ENCODE measurements around the gene TMIGD2. TPM values are rescaled to one million over a fixed set of nuclear protein-coding genes. Genes with fewer than 3 reads are reported as not detected.
"Not testable (repeated sequence)": the region's sequence is repeated elsewhere in the genome, so short reads cannot be mapped to it uniquely, and the experiment has no call there.

The TMIGD2 gene
- total RNA-seq, 4 donors from 2014 or later = 0.22 to 0.76 (median 0.38) TPM; not detected in 1

DNA sequence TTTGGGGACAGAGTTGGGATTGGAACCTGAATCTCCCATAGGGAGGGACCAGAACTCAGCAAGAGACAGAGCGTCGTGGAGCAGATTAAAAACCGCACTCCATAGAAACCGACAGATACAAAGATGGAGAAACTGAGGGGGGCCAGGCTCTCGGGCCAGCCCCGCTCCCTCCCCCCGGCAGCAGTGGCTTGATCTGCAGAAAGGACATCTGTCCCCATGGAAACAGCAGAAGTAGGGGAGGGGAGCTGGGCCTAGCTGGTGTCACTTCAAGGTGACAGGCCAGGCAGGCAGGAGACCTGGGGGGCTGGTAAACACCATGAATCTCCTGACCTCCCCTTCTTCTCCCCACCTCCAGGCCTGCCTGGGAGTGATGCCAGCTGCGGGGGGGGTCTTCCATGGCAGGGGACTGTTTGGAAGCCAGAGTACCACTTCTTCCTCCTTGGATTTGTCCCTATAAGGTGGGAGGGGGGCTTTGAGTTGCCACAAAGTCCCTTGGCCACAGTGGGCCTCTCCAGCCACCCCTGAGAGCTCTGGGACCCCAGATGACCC, 10.9 kb downstream of the TMIGD2 start:
- H3K4me1 ChIP-seq = no peaks in the 10 kb centered on the region
- no peaks in the 10 kb centered on the region for H3K9me3 ChIP-seq
- WGBS, 2 donors = 80 to 81% methylated on average over 7 of the region's 8 CpGs
- intact Hi-C loops (cut with DNase I) = no loop called here
- no peak overlapping the region for H3K4me3 ChIP-seq
- no peak for TF ChIP-seq POLR2A (IDR thresholded peaks at IDR 0.05)
- TF ChIP-seq, protein P1, sequence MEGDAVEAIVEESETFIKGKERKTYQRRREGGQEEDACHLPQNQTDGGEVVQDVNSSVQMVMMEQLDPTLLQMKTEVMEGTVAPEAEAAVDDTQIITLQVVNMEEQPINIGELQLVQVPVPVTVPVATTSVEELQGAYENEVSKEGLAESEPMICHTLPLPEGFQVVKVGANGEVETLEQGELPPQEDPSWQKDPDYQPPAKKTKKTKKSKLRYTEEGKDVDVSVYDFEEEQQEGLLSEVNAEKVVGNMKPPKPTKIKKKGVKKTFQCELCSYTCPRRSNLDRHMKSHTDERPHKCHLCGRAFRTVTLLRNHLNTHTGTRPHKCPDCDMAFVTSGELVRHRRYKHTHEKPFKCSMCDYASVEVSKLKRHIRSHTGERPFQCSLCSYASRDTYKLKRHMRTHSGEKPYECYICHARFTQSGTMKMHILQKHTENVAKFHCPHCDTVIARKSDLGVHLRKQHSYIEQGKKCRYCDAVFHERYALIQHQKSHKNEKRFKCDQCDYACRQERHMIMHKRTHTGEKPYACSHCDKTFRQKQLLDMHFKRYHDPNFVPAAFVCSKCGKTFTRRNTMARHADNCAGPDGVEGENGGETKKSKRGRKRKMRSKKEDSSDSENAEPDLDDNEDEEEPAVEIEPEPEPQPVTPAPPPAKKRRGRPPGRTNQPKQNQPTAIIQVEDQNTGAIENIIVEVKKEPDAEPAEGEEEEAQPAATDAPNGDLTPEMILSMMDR (IDR thresholded peaks at IDR 0.05) = no peak
- H3K27me3 ChIP-seq = peaks cover 0 to 47% (median 0%) of the 10 kb centered on the region in 4 donors
- no peak for DNase-seq
- H3K36me3 ChIP-seq = no peaks in the 10 kb centered on the region
- H3K27ac ChIP-seq = no peak overlapping the region

DNA sequence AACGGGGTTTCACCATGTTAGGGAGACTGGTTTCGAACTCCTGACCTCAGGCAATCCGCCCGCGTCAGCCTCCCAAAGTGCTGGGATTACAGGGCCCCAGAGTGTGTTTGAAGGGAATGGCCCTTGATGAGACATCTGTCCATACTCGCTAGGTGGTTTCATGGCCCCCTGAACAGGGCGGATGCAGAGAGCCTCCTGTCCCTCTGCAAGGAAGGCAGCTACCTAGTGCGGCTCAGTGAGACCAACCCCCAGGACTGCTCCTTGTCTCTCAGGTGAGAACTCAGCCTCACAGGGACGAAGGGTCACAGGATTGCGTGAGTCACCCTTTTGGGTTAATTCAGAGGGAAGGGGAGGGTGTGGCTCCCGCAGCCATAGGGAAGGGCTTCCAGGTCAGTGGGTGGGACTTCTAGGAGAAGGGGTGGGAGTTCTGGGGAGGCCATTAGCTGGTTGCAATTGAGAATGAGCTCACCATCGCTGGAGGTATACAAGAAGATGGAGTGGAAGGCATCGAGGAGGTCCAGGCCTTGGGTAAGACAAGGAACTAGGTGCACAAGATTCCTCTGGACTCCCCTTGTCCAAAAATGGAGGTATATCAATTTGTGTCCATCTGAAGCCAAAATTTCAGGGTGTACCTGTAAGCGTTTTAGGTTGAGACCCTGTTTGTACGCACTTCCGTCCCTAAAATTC, 14.0 kb downstream of the TMIGD2 start:
- Histone ChIP-seq H3K27ac (no peak overlapping the region), H3K4me1 (no peaks in the 10 kb centered on the region), H3K27me3 (peaks cover 0 to 55% (median 0%) of the 10 kb centered on the region in 4 donors), H3K36me3 (no peaks in the 10 kb centered on the region), H3K9me3 (no peaks in the 10 kb centered on the region), H3K4me3 (no peak overlapping the region)
- intact Hi-C loops (cut with DNase I) = no loop called here
- no peak for DNase-seq
- WGBS, 2 donors = 66 to 73% methylated on average over 15 to 16 of the region's 16 CpGs
- TF ChIP-seq, protein P1 (IDR thresholded peaks at IDR 0.05) = no peak
- no peak for TF ChIP-seq POLR2A (IDR thresholded peaks at IDR 0.05)

- H3K4me3 ChIP-seq; H3K4me1 ChIP-seq; H3K36me3 ChIP-seq; H3K27ac ChIP-seq; H3K9me3 ChIP-seq; DNase-seq; intact Hi-C loops (cut with DNase I): not testable (repeated sequence)
- peaks cover 0 to 69% (median under 1%) of the 10 kb centered on the region in 4 donors for H3K27me3 ChIP-seq
- WGBS, 2 donors = 80 to 83% methylated on average over 4 of the region's 4 CpGs
These were observed 16.0 kb downstream of the TMIGD2 start for GRCh38 chr19:4286141-4286540.

DNA sequence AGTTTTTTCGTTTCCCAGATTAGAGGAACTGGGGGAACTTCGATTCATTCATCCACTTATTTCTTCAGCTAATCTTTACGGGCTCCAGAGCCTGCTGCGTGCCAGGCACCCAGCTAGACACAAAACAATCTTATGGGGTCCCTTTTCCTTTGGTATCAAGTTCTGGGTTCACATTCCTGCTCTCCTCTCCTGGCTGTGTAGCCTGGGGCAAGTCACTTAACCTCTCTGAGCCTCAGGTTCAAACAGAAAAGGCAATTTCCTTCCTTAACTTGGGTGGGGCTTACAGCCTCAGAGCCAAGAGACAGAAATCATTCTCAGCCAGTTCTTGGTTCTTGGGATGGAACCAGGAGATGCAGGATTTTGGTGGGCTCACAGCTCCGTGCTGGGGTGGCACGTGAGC, 17.2 kb downstream of the TMIGD2 start:
- intact Hi-C loops (cut with DNase I) = no loop called here
- Histone ChIP-seq H3K27me3 (peaks cover 0 to 72% (median 11%) of the 10 kb centered on the region in 4 donors), H3K4me3 (no peak overlapping the region), H3K4me1 (peaks cover 0 to 2% (median 0%) of the 10 kb centered on the region in 3 donors), H3K36me3 (no peaks in the 10 kb centered on the region), H3K9me3 (no peaks in the 10 kb centered on the region), H3K27ac (no peak overlapping the region)
- TF ChIP-seq POLR2A (IDR thresholded peaks at IDR 0.05) = no peak
- TF ChIP-seq, protein P1 (IDR thresholded peaks at IDR 0.05) = no peak
- WGBS, 2 donors = 64 to 76% methylated on average over 4 of the region's 6 CpGs
- DNase-seq = no peak

DNA sequence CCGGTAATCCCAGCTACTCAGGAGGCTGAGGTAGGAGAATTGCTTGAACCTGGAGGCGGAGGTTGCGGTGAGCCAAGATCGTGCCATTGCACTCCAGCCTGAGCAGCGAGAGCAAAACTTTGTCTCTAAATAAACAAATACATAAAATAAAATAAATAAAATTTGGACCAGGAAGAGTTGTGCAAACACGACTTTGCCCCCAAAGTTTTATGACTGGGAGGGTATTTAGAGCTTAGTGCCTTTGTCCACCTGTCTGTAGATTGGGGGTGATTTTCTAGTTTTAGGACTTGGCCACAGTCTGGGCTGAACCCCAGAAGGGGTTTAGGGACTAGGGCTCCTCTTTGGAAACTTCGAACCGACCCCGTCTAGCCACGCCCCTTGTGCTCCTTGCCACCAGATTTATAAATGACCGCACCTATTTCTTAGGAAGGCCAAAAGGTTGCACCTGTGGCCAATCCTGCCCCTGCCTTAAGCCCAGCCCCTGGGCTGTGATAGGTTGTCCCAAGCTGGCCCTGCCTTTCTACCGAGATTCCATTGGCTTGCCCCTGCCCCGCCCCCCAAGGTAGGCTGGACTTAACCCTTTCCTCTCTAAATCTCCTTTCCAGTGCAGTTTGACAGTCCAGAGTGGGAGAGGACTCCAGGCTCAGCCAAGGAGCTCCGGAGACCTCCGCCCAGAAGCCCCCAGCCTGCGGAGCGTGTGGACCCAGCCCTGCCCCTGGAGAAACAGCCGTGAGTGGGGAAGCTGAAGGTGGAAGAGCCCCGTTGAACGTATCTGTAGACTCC, 17.8 kb downstream of the TMIGD2 start:
- Histone ChIP-seq H3K27ac (no peak overlapping the region), H3K4me3 (no peak overlapping the region), H3K36me3 (no peaks in the 10 kb centered on the region), H3K4me1 (peaks cover 3 to 9% (median 6%) of the 10 kb centered on the region in 3 donors), H3K9me3 (no peaks in the 10 kb centered on the region), H3K27me3 (peaks cover 3 to 75% (median 16%) of the 10 kb centered on the region in 4 donors)
- 36 to 45% methylated on average over 14 to 18 of the region's 20 CpGs for WGBS, 2 donors
- DNase-seq = no peak
- intact Hi-C loops (cut with DNase I) = no loop called here
- no peak for TF ChIP-seq POLR2A (IDR thresholded peaks at IDR 0.05)
- TF ChIP-seq, protein P1 (IDR thresholded peaks at IDR 0.05) = no peak
